Superior temporal gyrus (tissue), 1 donor: ENCODE measurements around the gene RBFOX1.

ENCODE experiments used
- DNase-seq: peaks from one replicate; pipeline ENCODE4 v3.0.0-alpha.2; 2016; ENCODE audit errors: extremely low spot score

RBFOX1 gene

DNA sequence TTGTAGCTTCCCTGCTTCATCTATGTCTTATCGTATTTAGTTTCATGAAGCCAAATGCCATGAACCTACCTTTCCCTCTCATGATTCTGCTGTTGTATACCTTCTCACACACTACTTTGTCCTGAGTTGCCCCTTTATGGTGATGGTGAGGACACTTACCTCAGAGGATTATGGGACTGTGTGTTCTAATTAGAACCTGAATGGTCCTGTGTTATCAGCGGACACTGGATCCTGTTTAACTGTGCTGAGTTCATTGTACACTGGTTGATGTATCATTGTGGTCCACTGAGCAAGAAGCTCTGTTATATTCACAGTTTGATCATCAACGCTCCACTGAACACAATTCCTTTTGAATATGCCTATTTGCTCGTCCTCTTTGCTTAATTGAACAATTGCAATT is 343.0 kb downstream of the RBFOX1 start:
- DNase-seq = no peak

DNA sequence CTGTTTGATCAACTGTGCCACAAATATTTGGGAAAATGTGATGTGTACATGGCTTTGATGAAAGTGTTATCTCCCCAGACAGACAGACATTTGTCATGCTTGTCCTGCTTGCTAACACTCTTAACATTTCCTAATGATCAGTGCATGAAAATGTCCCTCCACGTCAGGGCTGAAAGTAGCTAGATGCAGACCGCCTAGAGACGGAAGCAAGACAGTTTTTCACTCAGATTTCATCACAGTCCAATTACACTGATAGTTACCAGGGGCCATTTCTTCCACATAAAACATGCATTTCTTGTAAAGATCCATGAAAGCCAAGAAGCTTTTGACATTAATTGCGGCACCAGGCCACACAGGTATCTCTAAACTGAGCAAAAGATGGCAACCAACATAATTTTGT is 347.7 kb downstream of the RBFOX1 start:
- no peak for DNase-seq

DNA sequence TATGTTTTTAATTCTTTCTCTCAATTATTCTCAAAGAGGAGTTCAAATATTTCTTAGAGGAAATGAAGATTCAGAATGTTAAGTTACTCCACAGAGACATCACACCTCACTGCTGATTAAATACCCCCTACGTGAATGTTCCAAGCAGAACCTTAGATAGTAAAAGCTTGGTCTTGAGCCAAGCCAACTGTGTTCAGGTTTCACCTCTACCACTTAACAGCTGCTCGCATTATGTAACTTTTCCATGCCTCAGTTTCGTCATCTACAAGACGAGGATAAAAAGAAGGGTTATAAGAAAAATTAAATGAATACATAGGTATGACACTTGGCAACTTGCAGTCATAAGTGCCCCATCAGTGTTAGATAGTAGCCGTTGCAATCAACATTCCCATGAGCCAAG is 356.2 kb downstream of the RBFOX1 start:
- DNase-seq = peak; percentile 42

DNA sequence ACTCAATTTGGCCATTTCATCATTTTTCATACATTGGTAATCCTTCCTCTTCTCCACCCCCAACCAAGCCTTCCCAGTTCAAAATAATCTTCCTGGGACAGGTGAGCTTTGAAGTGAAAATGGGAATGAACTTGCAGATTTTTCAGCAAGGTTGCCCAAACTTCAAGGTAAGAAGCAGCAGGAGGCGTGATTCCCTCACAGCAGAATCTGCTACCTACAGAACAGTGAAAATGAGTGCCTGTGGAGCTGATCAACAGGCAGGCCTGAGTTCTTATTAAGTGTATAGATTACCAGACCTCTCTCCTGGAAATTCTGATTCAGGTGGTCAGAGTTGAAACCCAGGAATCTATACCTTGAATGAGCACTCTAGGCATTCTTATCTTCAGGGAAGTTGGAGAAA is 356.6 kb downstream of the RBFOX1 start:
- no peak for DNase-seq

DNA sequence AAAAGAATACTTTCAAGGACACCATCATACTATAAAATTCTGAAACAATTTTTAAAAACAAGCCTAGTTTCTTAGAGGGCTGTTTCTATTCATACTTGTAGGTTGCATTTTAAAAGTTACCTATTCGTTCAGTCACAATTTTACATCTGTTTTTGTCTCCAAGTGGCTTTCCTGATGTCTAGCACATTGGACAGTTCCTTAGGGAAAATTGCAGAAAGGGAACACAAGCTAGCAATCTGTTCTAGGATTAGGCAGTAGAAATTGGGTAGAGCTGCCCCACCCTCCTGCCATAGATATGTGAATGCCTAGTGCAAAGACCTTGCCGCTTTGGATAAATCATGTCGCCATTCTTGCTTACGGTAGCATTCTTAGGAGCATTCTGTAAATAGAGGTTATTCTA is 358.9 kb downstream of the RBFOX1 start:
- no peak for DNase-seq

DNA sequence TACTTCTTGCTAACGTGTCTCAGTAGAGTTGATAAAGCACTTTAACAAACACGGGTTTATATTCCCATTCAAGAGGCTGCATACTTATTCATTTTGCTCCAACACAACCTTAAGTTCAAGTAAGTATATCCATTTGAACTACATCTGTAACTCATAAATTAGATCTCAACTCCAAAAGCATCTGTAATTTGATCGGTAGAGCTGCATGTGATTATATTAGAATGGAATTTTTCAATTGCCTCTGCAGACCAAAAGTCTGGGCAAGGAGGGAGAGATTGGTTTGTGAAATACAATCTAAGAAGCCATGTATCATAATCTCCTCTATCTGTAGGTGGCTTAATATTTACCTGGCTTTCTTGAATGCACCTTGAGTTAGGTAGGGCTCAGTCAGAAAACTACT is 371.0 kb downstream of the RBFOX1 start:
- no peak for DNase-seq

DNA sequence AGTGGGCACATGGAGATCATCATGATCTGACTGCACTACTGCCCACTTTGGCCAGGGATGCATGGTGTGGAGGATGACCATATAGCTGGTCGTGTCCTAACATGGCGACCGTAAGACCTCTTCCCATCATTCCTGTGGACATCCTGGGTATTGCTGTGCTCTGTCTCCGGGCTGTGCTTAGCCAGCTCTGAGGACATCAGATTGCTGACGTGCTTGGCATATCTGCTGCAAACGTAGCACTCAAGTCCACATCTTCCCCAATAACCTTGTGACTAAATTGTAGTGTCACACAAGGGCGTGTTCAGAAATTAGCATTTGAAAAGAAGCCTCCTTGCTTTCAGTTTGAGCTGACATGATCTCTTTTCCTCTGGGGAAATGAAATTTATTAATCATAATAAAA is 373.2 kb downstream of the RBFOX1 start:
- no peak for DNase-seq

DNA sequence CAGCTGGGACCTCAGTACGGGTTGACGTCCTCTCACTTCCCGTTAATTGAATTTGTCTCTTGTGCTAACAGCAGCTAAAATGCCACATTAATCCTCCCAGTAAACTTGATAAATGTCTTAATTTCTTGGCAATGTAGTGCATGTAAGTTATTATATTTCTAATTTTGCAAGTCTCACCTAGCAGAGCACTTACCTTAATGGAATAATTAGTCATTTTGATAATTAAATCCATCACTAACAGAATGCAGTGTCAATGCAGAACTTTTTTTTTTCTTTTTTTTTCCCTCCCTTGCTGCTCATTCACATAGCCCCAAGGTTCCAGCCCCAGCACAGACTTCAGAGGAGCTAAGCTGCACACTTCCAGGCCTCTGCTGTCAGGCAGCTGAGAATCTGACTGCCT is 376.5 kb downstream of the RBFOX1 start:
- no peak for DNase-seq

DNA sequence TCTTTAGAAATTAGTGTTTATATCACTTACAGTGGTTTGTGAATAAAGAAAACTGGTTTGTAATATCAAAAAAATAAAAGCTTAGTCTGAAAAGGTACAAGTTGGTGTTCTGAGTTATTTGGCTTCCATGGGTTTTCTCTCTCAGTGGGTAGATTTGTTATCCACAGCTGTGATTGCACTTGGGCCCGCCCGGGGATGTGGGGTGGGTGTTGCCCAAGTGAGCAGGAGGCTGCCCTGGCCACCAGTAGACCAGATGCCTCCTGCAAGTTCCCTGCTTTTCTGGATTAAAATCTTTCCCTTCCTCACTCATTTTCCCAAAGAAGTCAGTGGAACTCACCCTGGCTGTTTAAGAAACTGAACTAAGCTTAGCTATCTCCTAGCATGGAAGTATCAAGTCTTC is 380.6 kb downstream of the RBFOX1 start:
- DNase-seq = no peak

DNA sequence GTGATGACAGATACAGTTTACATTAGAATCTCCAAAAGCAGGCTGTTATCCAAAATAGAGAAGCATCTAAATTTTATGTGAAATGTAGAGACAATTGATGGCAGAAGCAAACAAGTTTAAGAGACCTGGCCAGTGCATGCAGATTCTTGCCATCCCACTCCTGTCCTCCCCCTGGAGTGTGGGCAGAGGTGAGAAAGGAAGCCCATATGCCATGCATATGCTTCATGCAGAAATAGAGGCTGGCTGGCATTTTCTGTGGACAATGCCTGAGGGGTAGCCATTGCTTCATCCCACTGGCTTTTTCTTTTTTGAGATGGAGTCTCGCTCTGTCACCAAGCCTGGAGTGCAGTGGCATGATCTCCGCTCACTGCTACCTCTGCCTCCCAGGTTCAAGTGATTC is 382.1 kb downstream of the RBFOX1 start:
- DNase-seq = no peak

DNA sequence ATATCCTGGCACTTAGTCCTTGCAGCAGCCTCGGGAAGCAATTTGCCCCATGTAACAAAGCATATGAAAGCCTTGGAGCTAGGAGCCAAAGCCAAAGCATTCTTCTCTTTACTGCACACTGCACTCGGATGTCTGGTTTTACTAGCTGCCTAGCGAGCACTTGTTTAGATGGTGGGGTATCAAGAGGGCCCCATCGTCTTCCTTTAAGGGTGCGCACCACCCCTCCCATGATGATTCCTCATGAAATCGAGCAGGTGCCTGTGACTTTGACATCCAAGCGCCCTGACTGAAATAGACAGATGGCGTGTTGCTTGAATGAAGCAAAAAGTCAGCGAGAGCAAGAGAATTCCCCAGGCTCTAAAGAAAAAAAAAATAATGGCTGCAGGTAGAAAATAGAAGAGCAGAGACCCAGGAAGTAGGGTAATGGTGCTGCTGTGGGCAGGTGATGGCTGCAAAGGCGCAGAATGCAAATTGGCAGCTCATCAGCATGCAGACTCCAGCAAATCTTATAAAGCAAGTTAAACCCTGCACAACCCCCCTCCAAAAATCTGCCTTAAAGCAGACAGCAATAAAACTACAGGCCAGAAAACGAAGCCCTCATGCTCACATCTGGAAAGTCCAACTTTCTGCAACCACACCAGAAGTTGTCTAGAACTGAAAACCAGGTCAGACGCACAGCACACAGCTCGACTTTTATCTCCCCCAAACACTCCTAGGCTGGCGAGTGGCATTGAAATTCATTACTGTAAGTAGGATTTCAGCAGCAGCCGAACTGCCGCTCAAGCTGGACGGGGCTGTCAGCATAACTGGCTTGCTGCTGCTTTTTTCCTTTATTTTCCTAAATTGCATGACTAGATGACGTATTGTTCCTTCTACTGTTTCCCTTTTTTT is 384.3 kb downstream of the RBFOX1 start:
- no peak for DNase-seq

DNA sequence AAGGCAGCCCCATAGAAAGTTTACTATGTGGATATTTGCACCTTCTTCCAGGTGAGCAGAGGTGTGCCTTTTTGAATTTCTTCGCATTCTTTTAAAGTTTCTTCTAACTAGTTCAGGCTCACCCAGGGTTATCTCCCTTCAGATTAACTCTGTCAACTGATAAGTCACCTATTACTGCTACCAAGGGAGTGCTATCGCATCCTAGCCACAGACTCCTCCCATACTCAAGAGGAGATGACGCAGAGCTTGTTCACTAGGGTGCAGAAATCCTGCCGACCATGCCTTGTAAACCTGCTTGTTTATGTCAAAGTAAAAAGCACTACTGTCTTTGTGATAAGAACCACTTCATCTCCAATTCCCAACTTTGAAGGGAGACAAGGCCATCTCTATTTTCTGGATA is 390.1 kb downstream of the RBFOX1 start:
- DNase-seq = no peak

DNA sequence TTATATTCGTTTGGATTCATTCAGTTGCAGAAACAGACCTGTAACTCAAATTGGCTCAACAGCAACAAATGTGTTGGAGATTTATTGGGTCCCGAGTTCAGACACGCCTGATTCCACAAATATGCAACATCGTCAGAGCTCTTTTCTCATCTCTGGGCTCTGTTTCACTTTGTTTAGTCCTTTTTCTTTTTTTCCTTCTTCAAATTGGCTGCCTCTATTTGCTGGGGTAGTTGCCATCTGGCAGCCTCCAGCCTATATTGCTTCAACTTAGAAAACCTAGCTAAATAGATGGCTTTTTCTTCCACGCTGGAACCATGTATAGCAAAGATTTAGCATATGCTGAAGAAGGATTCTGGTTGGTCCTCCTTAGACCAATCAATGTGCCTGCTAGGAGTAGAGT is 398.5 kb downstream of the RBFOX1 start:
- DNase-seq = peak; percentile 32

DNA sequence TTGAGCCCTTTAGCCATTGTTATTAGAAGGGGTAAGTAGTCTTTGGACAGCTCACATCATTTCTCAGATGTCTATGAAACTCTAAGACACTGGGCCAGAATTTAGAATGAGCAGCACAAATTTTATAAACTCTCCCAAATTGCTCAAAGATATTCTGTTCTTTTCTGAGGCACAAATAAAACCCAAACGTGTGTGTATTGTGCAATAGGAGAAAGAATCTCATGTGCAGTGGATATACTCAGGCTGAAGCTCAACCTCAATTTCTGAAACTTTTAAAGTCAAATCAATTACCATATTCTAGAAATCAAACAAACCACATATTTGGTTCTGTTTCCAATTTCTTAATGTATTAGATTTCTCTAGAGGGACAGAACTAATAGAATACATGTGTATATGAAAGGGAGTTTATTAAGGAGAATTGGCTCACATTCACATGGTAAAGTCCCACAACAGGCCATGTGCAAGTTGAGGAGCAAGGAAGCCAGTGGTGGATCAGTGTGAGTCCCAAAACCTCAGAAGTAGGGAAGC is 403.6 kb downstream of the RBFOX1 start:
- no peak for DNase-seq

DNA sequence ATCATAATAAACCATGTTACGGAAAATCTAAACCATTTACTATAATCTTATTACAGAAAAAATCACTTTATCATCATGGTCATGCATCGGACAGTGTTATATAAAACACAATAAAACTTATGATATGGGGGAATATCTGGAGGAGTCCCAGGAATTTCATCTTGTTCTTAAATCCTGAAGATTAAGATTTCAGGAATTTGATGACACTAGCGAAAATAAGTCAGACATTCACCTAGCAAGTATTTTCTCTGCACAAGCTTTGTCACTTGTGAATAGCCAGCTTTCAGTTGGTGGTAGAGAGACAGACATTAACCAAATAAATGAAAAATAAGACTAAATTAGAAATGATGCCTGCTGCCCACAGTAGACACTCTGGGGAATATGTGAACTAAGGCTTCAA is 410.0 kb downstream of the RBFOX1 start:
- DNase-seq = no peak

DNA sequence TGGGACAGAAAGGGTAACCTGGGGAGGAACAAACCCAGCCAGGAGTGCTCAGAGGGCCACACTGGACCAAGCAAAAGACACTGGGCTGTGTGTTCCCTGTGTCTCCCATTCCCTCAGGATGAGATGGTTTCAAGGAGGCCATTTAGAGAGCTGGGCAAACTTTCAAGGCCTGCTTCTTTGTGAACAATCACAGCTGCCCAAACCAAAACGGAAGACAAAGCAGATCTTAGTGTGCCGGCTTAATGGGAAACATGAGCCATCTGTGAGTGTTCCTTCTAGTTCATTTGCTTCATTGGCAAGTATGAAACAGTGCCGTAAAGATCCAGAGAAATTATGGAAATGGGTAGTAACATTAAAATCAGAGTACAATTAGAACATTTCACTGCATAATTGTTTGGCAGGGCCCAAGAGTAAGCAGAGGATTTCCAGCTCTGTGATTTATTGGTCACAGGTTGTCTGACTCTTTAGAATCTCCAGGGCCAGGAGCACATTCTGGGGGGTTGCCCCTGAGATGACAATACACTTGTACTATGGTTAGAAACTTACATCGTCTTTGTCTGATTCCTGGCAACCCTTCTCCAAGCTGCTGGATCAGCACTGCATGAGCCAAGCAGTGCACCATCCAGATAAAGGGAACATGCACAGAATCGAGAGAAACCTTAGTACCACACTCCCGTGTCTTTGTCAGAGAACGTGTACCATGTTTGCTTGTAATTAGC is 412.1 kb downstream of the RBFOX1 start:
- DNase-seq = peak; percentile 82

DNA sequence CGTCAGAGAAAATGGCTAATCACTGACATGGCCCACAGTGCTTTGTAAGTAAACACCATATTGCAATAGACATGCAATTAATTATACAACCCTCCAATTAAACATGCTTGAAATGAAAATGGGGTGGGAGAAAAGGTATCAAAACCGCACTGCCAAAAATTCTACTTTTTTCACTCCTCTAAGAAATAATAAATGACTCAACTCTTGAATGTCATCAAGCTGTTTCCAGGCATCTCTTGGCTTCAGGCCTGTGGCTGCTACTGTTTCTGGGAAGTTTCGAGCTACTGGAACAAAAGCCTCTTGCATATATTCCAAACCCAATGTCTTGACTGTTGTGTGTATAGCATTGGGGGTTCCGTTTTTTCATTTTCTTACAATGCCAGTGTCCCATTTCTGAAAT is 412.6 kb downstream of the RBFOX1 start:
- no peak for DNase-seq

DNA sequence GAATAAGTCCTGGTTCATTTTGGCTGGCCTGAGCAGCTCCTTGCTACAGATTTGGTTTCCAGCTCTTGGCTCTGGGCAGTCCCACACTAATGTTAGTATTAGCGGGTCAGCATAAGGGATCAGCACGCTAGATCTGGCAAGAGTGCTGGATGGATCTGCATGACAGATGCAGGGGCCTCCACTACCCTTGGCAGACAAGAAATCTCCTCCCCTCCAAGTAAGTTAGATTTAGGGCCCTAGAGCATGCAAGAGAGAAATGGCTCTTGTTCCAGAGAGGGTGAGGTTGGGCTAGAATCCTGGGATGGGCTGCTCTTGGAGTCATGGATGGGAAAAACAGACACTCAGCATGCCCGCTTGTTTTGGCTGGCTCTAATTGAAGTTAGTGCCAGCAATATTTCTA is 414.3 kb downstream of the RBFOX1 start:
- no peak for DNase-seq

DNA sequence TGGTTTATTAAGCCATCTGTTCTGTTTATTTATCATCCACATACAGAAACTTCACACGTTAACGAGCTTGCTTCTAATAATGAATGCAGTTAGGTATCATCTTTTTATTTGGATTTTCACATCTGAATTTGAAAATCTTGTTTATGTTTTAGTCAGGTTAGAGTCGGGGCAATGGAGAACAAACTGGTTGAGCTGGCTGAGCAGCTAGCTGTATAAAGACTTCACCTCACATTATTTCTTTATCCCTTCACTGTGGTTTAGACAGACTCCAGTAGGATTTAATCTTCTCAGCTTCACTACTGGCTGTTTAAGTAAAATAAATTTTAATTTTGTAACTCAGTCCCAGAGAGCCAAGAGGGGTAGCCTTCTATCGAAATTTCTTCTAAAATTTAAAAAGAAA is 415.9 kb downstream of the RBFOX1 start:
- no peak for DNase-seq

DNA sequence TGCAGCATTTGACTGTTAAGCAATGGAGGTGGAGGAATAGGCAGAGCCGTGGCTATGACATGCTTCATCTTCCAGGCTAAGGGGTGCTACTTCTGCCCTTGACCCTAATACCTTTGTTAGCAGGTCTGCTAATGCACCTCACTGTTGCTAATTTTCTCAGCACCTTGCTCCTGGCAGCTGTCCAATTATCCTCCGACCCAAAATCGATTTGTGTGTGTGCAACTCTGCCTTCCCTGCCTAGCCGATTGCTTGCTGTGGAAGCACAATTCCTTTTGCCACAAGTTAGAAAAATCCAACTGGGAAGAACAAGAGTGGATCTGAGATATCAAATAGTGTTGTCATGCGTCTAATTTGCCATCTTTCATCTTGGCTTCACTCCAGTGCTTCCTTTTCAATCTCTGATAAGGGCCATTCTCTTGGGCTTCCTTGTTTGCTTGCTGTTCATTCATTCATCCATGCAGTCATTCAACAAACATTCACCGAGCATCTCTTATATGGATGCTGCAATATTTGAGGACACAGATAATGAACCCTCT is 422.8 kb downstream of the RBFOX1 start:
- DNase-seq = no peak
